Loucy (cell line): Measurements from ENCODE around the gene LRRK1.

Experiments used
- EZH2phosphoT487 ChIP-seq: fragments of 200-600 bp; IDR thresholded peaks from 2 replicates; pipeline ENCODE4 v1.6.1; 2018; ENCODE audit warnings: antibody characterized with exemption, mild to moderate bottlenecking, moderate library complexity, borderline replicate concordance
- TF ChIP-seq, protein P1 (sequence below): fragments of 200-600 bp; sonication (generic); conservative IDR thresholded peaks from 2 replicates; pipeline ENCODE4 v1.5.1; 2014; ENCODE audit warnings: mild to moderate bottlenecking, antibody characterized with exemption, low read length

DNA sequence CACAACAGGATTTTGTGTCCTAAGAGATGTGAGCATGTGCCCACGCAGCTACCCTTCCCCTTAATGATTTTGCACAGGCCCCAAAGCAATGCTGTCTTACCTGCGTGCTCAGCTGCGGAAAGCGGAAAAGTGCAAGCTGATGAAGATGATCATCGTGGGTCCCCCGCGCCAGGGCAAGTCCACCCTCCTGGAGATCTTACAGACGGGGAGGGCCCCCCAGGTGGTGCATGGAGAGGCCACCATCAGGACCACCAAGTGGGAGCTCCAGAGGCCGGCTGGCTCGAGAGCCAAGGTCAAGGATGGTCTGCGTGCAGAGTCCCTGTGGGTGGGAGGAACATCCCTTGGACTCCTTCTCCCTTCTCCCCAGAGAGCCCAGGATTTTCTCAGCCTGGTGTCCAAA lies 103.1 kb downstream of the LRRK1 start:
- TF ChIP-seq, protein P1, sequence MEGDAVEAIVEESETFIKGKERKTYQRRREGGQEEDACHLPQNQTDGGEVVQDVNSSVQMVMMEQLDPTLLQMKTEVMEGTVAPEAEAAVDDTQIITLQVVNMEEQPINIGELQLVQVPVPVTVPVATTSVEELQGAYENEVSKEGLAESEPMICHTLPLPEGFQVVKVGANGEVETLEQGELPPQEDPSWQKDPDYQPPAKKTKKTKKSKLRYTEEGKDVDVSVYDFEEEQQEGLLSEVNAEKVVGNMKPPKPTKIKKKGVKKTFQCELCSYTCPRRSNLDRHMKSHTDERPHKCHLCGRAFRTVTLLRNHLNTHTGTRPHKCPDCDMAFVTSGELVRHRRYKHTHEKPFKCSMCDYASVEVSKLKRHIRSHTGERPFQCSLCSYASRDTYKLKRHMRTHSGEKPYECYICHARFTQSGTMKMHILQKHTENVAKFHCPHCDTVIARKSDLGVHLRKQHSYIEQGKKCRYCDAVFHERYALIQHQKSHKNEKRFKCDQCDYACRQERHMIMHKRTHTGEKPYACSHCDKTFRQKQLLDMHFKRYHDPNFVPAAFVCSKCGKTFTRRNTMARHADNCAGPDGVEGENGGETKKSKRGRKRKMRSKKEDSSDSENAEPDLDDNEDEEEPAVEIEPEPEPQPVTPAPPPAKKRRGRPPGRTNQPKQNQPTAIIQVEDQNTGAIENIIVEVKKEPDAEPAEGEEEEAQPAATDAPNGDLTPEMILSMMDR = no peak
- TF ChIP-seq EZH2phosphoT487 = no peak
